HepG2 (cell line): ENCODE data around the gene RMRP. TPM values are rescaled to one million over a fixed set of nuclear protein-coding genes. Genes with fewer than 3 reads are reported as not detected.
A peak's percentile ranks its signal among the peaks of the same experiment; 100 is the strongest.

Source experiments
- IKZF1 ChIP-seq: fragments of 450-650 bp; IDR thresholded peaks from 2 replicates; pipeline ENCODE4 v1.7.1; 2016
- KLF13 ChIP-seq: sonication (generic); formaldehyde crosslinking; IDR thresholded peaks from 2 replicates; pipeline ENCODE4 v1.4.0; 2020; ENCODE audit warnings: mild to moderate bottlenecking, missing genetic modification reagents
- NFE2 ChIP-seq: sonication (generic); formaldehyde crosslinking; IDR thresholded peaks from 2 replicates; pipeline ENCODE4 v1.4.0; 2020; ENCODE audit warnings: missing genetic modification reagents
- RERE ChIP-seq: IDR thresholded peaks from 2 replicates; pipeline ENCODE4 v1.6.1; 2016; ENCODE audit warnings: low read depth, missing genetic modification reagents, missing compliant biosample characterization
- TCF7L2 ChIP-seq: IDR thresholded peaks from 2 replicates; pipeline ENCODE4 v1.6.1; 2011; ENCODE audit warnings: mild to moderate bottlenecking, low read depth, low read length, moderate library complexity
- TP53 ChIP-seq: sonication (generic); formaldehyde crosslinking; conservative IDR thresholded peaks from 2 replicates; pipeline ENCODE4 v1.4.0; 2020; ENCODE audit warnings: missing genetic modification reagents
- ZNF264 ChIP-seq: sonication (generic); formaldehyde crosslinking; IDR thresholded peaks from 2 replicates; pipeline ENCODE4 v1.4.0; 2020; ENCODE audit warnings: missing genetic modification reagents
- ZNF512B ChIP-seq: sonication (generic); formaldehyde crosslinking; IDR thresholded peaks from 2 replicates; pipeline ENCODE4 v1.5.1; 2020; ENCODE audit warnings: missing genetic modification reagents, mild to moderate bottlenecking, borderline replicate concordance
- ZNF547 ChIP-seq: sonication (generic); formaldehyde crosslinking; IDR thresholded peaks from 2 replicates; pipeline ENCODE4 v1.5.1; 2020; ENCODE audit warnings: mild to moderate bottlenecking, missing genetic modification reagents
- ZNF768 ChIP-seq: sonication (generic); formaldehyde crosslinking; IDR thresholded peaks from 2 replicates; pipeline ENCODE4 v1.4.0; 2020; ENCODE audit warnings: missing genetic modification reagents
- ZNF776 ChIP-seq: sonication (generic); formaldehyde crosslinking; IDR thresholded peaks from 2 replicates; pipeline ENCODE4 v1.4.0; 2020; ENCODE audit warnings: mild to moderate bottlenecking, missing genetic modification reagents
- ZSCAN12 ChIP-seq: sonication (generic); formaldehyde crosslinking; IDR thresholded peaks from 2 replicates; pipeline ENCODE4 v1.9.0; 2021; ENCODE audit warnings: mild to moderate bottlenecking, missing genetic modification reagents
- polyA plus RNA-seq, 8 experiments: library from polyadenylated mRNA; depleted of rRNA in 3 of 8; stranded (reverse) in 7 of 8; unstranded in 1 of 8; fragments of >200 nt; fragmentation: Illumina TruSeq in 4 of 8; extraction: Trizol in 4 of 8; gene quantifications; 2 replicates each; pipeline versions ENCODE4 v1.2.1 to v1.2.3, GENCODE V29; 2011 to 2016; ENCODE audit warnings: low read depth in 4 of 8, missing spikeins in 1 of 8, mixed read lengths in 1 of 8; ENCODE audit not compliant: insufficient read depth in 1 of 8
- total RNA-seq, 5 experiments: library from RNA; depleted of rRNA; stranded (reverse); fragments of >200 nt; fragmentation: Illumina TruSeq; extraction: Trizol; gene quantifications; 2 replicates each; pipeline ENCODE4 v1.2.3, GENCODE V29; 2016; ENCODE audit warnings: low read depth in 1 of 5
- TF ChIP-seq, protein P1 (sequence below): sonication (generic); formaldehyde crosslinking; IDR thresholded peaks from 2 replicates; pipeline ENCODE4 v1.4.0; 2020; ENCODE audit warnings: missing genetic modification reagents
- TF ChIP-seq, protein P2 (sequence below): sonication (generic); formaldehyde crosslinking; IDR thresholded peaks from 2 replicates; pipeline ENCODE4 v1.9.0; 2021; ENCODE audit warnings: missing genetic modification reagents, borderline replicate concordance
- TF ChIP-seq, protein P3 (sequence below): sonication (generic); formaldehyde crosslinking; IDR thresholded peaks from 2 replicates; pipeline ENCODE4 v1.4.0; 2020; ENCODE audit warnings: mild to moderate bottlenecking, missing genetic modification reagents
- TF ChIP-seq, protein P4 (sequence below): IDR thresholded peaks from 2 replicates; pipeline ENCODE4 v1.6.1; 2016; ENCODE audit warnings: low read depth

RMRP gene
- total and polyA plus RNA-seq, 2 of the 13 experiments (the other 11 are each of a cell fraction or from before 2014, with no cell fraction given): 51.4 to 4,025 TPM

- TF ChIP-seq, protein P1, sequence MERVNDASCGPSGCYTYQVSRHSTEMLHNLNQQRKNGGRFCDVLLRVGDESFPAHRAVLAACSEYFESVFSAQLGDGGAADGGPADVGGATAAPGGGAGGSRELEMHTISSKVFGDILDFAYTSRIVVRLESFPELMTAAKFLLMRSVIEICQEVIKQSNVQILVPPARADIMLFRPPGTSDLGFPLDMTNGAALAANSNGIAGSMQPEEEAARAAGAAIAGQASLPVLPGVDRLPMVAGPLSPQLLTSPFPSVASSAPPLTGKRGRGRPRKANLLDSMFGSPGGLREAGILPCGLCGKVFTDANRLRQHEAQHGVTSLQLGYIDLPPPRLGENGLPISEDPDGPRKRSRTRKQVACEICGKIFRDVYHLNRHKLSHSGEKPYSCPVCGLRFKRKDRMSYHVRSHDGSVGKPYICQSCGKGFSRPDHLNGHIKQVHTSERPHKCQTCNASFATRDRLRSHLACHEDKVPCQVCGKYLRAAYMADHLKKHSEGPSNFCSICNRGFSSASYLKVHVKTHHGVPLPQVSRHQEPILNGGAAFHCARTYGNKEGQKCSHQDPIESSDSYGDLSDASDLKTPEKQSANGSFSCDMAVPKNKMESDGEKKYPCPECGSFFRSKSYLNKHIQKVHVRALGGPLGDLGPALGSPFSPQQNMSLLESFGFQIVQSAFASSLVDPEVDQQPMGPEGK (CRISPR knock-in tag): peak; percentile 91
- TF ChIP-seq ZNF264 (CRISPR knock-in tag) (peak; percentile 97), TP53 (peak; percentile 95), TCF7L2 (no peak), IKZF1 (no peak), ZNF768 (peak; percentile 91), NFE2 (CRISPR knock-in tag) (no peak), ZNF512B (CRISPR knock-in tag) (0 out of 2 replicates have a peak, but pooled peaks have one; percentile 47), KLF13 (CRISPR knock-in tag) (0 out of 2 replicates have a peak, but pooled peaks have one; percentile 77), RERE (CRISPR knock-in tag) (peak; percentile 65; the same call in 1 of the 2 replicates), ZNF547 (CRISPR knock-in tag) (no peak; the same call in 1 of the 2 replicates), ZSCAN12 (CRISPR knock-in tag) (peak; percentile 97), ZNF776 (CRISPR knock-in tag) (no peak; the same call in 1 of the 2 replicates)
- TF ChIP-seq, protein P2, sequence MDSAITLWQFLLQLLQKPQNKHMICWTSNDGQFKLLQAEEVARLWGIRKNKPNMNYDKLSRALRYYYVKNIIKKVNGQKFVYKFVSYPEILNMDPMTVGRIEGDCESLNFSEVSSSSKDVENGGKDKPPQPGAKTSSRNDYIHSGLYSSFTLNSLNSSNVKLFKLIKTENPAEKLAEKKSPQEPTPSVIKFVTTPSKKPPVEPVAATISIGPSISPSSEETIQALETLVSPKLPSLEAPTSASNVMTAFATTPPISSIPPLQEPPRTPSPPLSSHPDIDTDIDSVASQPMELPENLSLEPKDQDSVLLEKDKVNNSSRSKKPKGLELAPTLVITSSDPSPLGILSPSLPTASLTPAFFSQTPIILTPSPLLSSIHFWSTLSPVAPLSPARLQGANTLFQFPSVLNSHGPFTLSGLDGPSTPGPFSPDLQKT (CRISPR knock-in tag): 0 out of 2 replicates have a peak, but pooled peaks have one; percentile 30
- TF ChIP-seq, protein P3, sequence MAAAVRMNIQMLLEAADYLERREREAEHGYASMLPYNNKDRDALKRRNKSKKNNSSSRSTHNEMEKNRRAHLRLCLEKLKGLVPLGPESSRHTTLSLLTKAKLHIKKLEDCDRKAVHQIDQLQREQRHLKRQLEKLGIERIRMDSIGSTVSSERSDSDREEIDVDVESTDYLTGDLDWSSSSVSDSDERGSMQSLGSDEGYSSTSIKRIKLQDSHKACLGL (CRISPR knock-in tag): peak; percentile 70; the same call in 1 of the 2 replicates
- TF ChIP-seq, protein P4, sequence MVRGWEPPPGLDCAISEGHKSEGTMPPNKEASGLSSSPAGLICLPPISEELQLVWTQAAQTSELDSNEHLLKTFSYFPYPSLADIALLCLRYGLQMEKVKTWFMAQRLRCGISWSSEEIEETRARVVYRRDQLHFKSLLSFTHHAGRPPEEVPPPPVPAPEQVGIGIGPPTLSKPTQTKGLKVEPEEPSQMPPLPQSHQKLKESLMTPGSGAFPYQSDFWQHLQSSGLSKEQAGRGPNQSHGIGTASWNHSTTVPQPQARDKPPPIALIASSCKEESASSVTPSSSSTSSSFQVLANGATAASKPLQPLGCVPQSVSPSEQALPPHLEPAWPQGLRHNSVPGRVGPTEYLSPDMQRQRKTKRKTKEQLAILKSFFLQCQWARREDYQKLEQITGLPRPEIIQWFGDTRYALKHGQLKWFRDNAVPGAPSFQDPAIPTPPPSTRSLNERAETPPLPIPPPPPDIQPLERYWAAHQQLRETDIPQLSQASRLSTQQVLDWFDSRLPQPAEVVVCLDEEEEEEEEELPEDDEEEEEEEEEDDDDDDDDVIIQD: 0 out of 2 replicates have a peak, but pooled peaks have one; percentile 37
These were observed at the start of gene RMRP (continued) for GRCh38 chr9:35657546-35658136.
